HEK293 (cell line): ENCODE results near the gene PRKAG2.

Experiments
- CTCF ChIA-PET: fragments of 350-600 bp; formaldehyde crosslinking; extraction: SDS; loops from one replicate; lab custom pipeline; 2021; ENCODE audit warnings: antibody characterized with exemption; lab: Yijun Ruan, JAX
- POLR2A ChIA-PET: fragments of 300-600 bp; formaldehyde crosslinking; extraction: SDS; loops from one replicate; lab custom pipeline; 2020; ENCODE audit warnings: antibody characterized with exemption, inconsistent platforms; lab: Yijun Ruan, JAX
- H3K27ac ChIP-seq: fragments of 200-500 bp; sonication (Bioruptor generic); 2 replicates; pipeline ENCODE4 v1.5.1; 2014; ENCODE audit warnings: low read depth, low read length, control low read depth, inconsistent platforms; ENCODE audit errors: extremely low read depth
- H3K36me3 ChIP-seq, 2 experiments: fragments of 200-500 bp in 1 of 2; sonication (Bioruptor generic) in 1 of 2; 1 replicate in 1 of 2; 2 replicates in 1 of 2; pipeline ENCODE4 v1.5.1; 2014 to 2017; ENCODE audit warnings: inconsistent platforms in 2 of 2, low read length in 2 of 2; ENCODE audit not compliant: control insufficient read depth in 2 of 2, insufficient read depth in 1 of 2
- H3K4me1 ChIP-seq: fragments of 200-500 bp; sonication (Bioruptor generic); 2 replicates; pipeline ENCODE4 v1.5.1; 2014; ENCODE audit warnings: mild to moderate bottlenecking, low read length, inconsistent platforms; ENCODE audit not compliant: control insufficient read depth, insufficient read depth
- H3K4me3 ChIP-seq: 2 replicates; pipeline ENCODE4 v1.5.1; 2011; ENCODE audit warnings: low read depth, mild to moderate bottlenecking, control low read depth, low read length, moderate library complexity
- H3K9me3 ChIP-seq: fragments of 200-500 bp; sonication (Bioruptor generic); 2 replicates; pipeline ENCODE4 v1.5.1; 2014; ENCODE audit warnings: low read depth, low read length, inconsistent platforms; ENCODE audit not compliant: control insufficient read depth, insufficient read depth
- FEZF1 ChIP-seq: fragments of 450-650 bp; formaldehyde crosslinking; IDR thresholded peaks from 2 replicates; pipeline ENCODE4 v1.5.1; 2016; ENCODE audit warnings: missing biosample characterization, missing genetic modification characterization
- KLF16 ChIP-seq: fragments of 450-650 bp; formaldehyde crosslinking; IDR thresholded peaks from 2 replicates; pipeline ENCODE4 v1.5.1; 2017; ENCODE audit warnings: missing biosample characterization, missing genetic modification characterization
- KLF7 ChIP-seq: fragments of 450-650 bp; formaldehyde crosslinking; IDR thresholded peaks from 2 replicates; pipeline ENCODE4 v1.5.1; 2016; ENCODE audit warnings: missing biosample characterization, missing genetic modification characterization, borderline replicate concordance
- OSR2 ChIP-seq: fragments of 450-650 bp; formaldehyde crosslinking; IDR thresholded peaks from 2 replicates; pipeline ENCODE4 v1.5.1; 2016; ENCODE audit warnings: missing biosample characterization, missing genetic modification characterization
- SALL2 ChIP-seq: fragments of 450-650 bp; formaldehyde crosslinking; IDR thresholded peaks from 2 replicates; pipeline ENCODE4 v1.5.0; 2017; ENCODE audit warnings: missing biosample characterization, mild to moderate bottlenecking, missing genetic modification characterization, borderline replicate concordance
- SP3 ChIP-seq: fragments of 450-650 bp; formaldehyde crosslinking; IDR thresholded peaks from 2 replicates; pipeline ENCODE4 v1.5.1; 2016; ENCODE audit warnings: missing biosample characterization, missing genetic modification characterization
- ZNF221 ChIP-seq: fragments of 450-650 bp; formaldehyde crosslinking; IDR thresholded peaks from 2 replicates; pipeline ENCODE4 v1.5.1; 2017; ENCODE audit warnings: missing biosample characterization, missing genetic modification characterization, borderline replicate concordance
- ZNF302 ChIP-seq: fragments of 450-650 bp; formaldehyde crosslinking; IDR thresholded peaks from 2 replicates; pipeline ENCODE4 v1.5.1; 2016; ENCODE audit warnings: missing biosample characterization, missing genetic modification characterization, low read depth
- ZNF37A ChIP-seq: fragments of 450-650 bp; IDR thresholded peaks from 2 replicates; pipeline ENCODE4 v1.5.1; 2018; ENCODE audit warnings: missing biosample characterization, missing genetic modification characterization
- ZNF404 ChIP-seq: fragments of 450-650 bp; formaldehyde crosslinking; IDR thresholded peaks from 2 replicates; pipeline ENCODE4 v1.5.1; 2017; ENCODE audit warnings: missing biosample characterization, missing genetic modification characterization
- ZNF416 ChIP-seq: fragments of 450-650 bp; formaldehyde crosslinking; IDR thresholded peaks from 2 replicates; pipeline ENCODE4 v1.5.1; 2016; ENCODE audit warnings: missing biosample characterization, missing genetic modification characterization
- ZNF561 ChIP-seq: fragments of 450-650 bp; IDR thresholded peaks from 2 replicates; pipeline ENCODE4 v1.5.1; 2018; ENCODE audit warnings: missing biosample characterization, missing genetic modification characterization, borderline replicate concordance
- ZNF596 ChIP-seq: fragments of 450-650 bp; IDR thresholded peaks from 2 replicates; pipeline ENCODE4 v1.5.0; 2018; ENCODE audit warnings: missing biosample characterization, mild to moderate bottlenecking, missing genetic modification characterization, moderate library complexity
- ZNF623 ChIP-seq: fragments of 450-650 bp; formaldehyde crosslinking; IDR thresholded peaks from 2 replicates; pipeline ENCODE4 v1.5.1; 2016; ENCODE audit warnings: missing biosample characterization, missing genetic modification characterization
- ZNF626 ChIP-seq: fragments of 450-650 bp; sonication (Bioruptor Pico); formaldehyde crosslinking; IDR thresholded peaks from 2 replicates; pipeline ENCODE4 v1.5.1; 2018; ENCODE audit warnings: missing biosample characterization, missing genetic modification characterization, inconsistent platforms
- ZNF701 ChIP-seq: fragments of 450-650 bp; formaldehyde crosslinking; IDR thresholded peaks from 2 replicates; pipeline ENCODE4 v1.5.1; 2016; ENCODE audit warnings: missing biosample characterization, missing genetic modification characterization
- ZSCAN23 ChIP-seq: fragments of 450-650 bp; formaldehyde crosslinking; IDR thresholded peaks from 2 replicates; pipeline ENCODE4 v1.5.1; 2016; ENCODE audit warnings: missing biosample characterization, missing genetic modification characterization
- TF ChIP-seq, protein P1 (sequence below): fragments of 450-650 bp; formaldehyde crosslinking; IDR thresholded peaks from 2 replicates; pipeline ENCODE4 v1.5.1; 2016; ENCODE audit warnings: missing biosample characterization, missing genetic modification characterization
- TF ChIP-seq, protein P2 (sequence below): fragments of 450-650 bp; formaldehyde crosslinking; IDR thresholded peaks from 2 replicates; pipeline ENCODE4 v1.5.1; 2016; ENCODE audit warnings: missing biosample characterization, missing genetic modification characterization
- TF ChIP-seq, protein P3 (sequence below): fragments of 450-650 bp; formaldehyde crosslinking; IDR thresholded peaks from 2 replicates; pipeline ENCODE4 v1.5.1; 2017; ENCODE audit warnings: missing biosample characterization, missing genetic modification characterization

PRKAG2 gene

DNA sequence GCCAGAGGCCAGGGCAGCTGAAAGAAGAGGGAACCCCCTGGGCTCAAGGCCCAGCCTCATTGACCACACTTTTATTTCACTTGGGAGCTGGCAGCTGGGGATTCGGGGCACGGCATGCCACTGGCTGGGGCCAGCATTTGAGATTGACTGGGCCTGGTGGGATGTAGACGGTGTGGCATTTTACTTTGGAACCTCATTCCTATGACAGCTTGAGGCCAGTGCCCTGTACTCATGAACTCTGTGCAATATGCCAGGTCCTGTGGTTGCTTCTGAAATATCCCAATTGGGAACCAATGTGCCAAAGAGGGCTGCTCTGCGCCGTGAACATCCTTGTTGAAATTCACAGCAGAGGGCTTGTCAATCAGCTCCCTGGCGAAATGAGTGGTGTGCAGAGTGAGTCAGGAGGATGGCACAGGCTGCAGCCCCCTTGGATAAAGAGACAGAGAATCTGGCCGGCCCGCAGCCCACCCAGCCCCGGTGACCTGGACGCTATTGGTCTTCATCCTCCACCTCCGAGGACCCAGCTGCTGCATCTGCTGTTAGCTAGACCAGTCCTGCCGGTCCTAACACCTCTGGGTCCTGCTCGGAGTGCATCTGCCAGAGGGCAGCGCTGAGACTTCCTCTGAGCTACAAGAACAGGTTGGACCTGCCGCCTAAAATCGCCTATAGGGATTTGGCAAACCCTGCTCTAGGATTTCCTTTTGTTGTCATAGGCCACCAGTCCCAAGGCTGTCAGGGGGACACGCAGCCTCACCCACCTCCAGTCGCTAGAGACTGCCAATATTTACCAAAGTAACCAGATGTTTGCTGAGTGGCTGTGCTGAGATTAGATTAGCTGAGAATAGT lies 58.0 kb downstream of the PRKAG2 start:
- Histone ChIP-seq H3K36me3 (no peaks in the 10 kb centered on the region), H3K4me3 (no peak overlapping the region), H3K27ac (no peak overlapping the region), H3K9me3 (no peaks in the 10 kb centered on the region), H3K4me1 (no peaks in the 10 kb centered on the region)
- ChIA-PET POLR2A (no interaction called here), CTCF (interaction anchor here (0.5 to 0.9 kb wide), 4 partner anchors 100 to 1398 kb away, joined by 3 read pairs; partner anchors contain the start of gene GALNTL5)
- no peak for TF ChIP-seq OSR2 (tag by site-specific recombination)
- TF ChIP-seq FEZF1 (tag by site-specific recombination): no peak
- no peak for TF ChIP-seq ZNF302 (tag by site-specific recombination)
- no peak for TF ChIP-seq KLF16
- no peak for TF ChIP-seq ZNF596 (tag by site-specific recombination)
- no peak for TF ChIP-seq ZSCAN23
- TF ChIP-seq SALL2: no peak
- TF ChIP-seq ZNF221 (tag by site-specific recombination): no peak
- TF ChIP-seq ZNF623 (tag by site-specific recombination): no peak
- no peak for TF ChIP-seq ZNF416
- TF ChIP-seq SP3 (tag by site-specific recombination): no peak

DNA sequence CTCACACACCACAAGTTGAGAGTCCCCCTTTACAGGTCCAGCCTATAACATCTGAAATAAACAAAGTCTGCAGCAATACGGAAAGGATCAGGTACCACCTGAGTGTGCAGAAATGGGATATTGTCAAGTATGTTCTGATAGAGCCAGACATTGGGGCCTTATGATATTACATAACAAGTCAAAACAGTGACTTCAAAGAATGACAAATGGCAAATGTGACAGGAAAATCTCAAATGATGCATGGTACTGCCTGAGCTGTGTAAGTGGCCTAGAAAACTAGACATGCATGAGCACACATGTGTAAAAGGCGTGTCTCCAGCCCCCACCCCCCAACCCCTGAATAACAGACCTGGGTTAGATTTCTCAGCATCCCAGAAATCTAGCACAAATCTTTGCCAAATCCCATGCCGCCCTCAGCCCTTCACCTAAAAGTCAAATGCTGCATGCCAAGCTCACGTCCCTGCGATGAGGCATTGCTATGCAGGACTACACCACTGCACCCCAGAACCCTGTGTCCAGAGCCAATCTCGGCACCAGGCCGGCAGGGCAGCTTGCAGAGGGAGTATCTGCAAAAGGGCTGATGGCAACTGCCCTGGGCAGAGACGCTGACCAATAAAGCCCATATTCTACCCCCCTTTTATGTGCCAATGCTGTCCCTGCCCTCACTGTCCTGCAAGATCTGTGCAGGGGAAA lies 58.8 kb downstream of the PRKAG2 start:
- TF ChIP-seq ZNF561 (tag by site-specific recombination) (no peak), ZNF302 (tag by site-specific recombination) (no peak), ZNF626 (tag by site-specific recombination) (no peak), ZNF404 (tag by site-specific recombination) (no peak), ZNF37A (tag by site-specific recombination) (no peak), KLF7 (no peak), ZNF701 (tag by site-specific recombination) (no peak)
- TF ChIP-seq, protein P1, sequence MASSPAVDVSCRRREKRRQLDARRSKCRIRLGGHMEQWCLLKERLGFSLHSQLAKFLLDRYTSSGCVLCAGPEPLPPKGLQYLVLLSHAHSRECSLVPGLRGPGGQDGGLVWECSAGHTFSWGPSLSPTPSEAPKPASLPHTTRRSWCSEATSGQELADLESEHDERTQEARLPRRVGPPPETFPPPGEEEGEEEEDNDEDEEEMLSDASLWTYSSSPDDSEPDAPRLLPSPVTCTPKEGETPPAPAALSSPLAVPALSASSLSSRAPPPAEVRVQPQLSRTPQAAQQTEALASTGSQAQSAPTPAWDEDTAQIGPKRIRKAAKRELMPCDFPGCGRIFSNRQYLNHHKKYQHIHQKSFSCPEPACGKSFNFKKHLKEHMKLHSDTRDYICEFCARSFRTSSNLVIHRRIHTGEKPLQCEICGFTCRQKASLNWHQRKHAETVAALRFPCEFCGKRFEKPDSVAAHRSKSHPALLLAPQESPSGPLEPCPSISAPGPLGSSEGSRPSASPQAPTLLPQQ (tag by site-specific recombination): no peak
- TF ChIP-seq, protein P2, sequence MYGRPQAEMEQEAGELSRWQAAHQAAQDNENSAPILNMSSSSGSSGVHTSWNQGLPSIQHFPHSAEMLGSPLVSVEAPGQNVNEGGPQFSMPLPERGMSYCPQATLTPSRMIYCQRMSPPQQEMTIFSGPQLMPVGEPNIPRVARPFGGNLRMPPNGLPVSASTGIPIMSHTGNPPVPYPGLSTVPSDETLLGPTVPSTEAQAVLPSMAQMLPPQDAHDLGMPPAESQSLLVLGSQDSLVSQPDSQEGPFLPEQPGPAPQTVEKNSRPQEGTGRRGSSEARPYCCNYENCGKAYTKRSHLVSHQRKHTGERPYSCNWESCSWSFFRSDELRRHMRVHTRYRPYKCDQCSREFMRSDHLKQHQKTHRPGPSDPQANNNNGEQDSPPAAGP: no peak
- TF ChIP-seq, protein P3, sequence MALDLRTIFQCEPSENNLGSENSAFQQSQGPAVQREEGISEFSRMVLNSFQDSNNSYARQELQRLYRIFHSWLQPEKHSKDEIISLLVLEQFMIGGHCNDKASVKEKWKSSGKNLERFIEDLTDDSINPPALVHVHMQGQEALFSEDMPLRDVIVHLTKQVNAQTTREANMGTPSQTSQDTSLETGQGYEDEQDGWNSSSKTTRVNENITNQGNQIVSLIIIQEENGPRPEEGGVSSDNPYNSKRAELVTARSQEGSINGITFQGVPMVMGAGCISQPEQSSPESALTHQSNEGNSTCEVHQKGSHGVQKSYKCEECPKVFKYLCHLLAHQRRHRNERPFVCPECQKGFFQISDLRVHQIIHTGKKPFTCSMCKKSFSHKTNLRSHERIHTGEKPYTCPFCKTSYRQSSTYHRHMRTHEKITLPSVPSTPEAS: no peak
- TF ChIP-seq, all 188 proteins: peak for 0
- CTCF ChIA-PET: interaction anchor here (0.5 to 0.9 kb wide), 4 partner anchors 101 to 1399 kb away, joined by 3 read pairs; partner anchors contain the start of gene GALNTL5

More for the DNA sequence above, 58.8 kb downstream of the PRKAG2 start:
- no peaks in the 10 kb centered on the region for H3K9me3 ChIP-seq
- H3K36me3 ChIP-seq: no peaks in the 10 kb centered on the region
- no peak overlapping the region for H3K27ac ChIP-seq
- H3K4me3 ChIP-seq: no peak overlapping the region
- POLR2A ChIA-PET: no interaction called here
- H3K4me1 ChIP-seq: no peaks in the 10 kb centered on the region
